GM21390 (cell line): Measurements from ENCODE around the gene TBATA.

Experiments
- ATAC-seq: cut with Tn5 transposase; IDR thresholded peaks from one replicate; pipeline ENCODE4 v1.9.1; 2021; ENCODE audit not compliant: unreplicated experiment

TBATA gene

DNA sequence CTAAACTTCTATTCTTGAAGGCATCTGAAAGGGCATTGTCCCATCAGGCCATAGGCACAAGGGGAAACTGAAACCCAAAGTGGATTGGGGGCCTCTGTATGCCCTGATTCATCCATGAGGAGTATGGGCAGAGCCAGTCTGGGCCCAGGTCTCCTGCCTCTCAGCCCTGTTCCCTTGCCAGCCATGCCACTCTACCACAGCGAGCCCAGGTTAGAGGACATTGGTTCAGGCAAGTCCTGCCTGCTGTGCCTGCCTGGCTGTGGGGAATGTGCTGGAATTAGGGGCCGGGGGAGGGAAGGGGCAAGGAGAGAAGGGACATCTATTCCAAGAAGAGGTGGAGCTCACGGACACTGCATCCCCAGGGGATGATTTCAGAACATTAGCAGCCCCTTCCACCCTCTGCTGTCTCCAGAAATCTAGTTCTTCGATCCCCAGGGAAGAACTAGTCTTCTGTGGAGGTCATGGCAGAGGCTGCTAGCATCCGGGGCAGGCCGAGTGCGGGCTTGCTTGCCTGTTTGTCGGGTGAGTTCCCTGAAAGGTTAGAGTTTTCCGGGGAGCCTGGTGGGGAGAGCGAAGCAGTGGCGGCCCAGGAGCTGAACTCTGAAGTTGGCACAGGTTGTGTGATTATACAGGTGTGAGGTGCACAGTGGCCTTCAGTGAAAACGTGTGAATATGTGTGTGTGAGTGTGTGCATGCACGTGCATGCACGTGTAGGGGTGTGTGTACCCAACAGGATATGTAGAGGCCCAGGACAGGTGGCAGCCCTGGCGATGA lies 37.8 kb downstream of the TBATA start:
- no peak for ATAC-seq

- ATAC-seq, result no peak
These were observed 39.6 kb downstream of the TBATA start for GRCh38 chr10:70745555-70745954.

GRCh38 chr10:70744617-70745143 lies 40.5 kb downstream of the TBATA start:
- ATAC-seq, result no peak

DNA sequence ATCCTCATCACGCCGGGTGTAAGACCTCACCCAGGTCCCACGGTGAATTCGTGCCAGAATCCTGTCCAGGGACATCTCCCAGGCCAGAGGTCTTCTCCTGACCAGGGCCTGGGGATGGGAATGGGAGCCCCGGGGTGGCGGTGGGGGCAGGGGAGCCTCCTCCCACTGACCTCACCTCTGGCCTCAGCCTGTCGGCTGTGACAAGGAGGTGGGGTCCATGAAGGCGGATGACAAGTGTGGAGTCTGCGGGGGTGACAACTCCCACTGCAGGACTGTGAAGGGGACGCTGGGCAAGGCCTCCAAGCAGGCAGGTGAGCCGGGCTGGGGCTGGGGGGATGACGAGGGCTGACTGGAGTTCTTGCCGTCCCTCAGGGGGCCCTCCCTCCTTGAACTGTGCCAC lies 41.3 kb downstream of the TBATA start:
- ATAC-seq, result no peak

- no peak for ATAC-seq
These were observed 41.8 kb downstream of the TBATA start for GRCh38 chr10:70743430-70743788.

DNA sequence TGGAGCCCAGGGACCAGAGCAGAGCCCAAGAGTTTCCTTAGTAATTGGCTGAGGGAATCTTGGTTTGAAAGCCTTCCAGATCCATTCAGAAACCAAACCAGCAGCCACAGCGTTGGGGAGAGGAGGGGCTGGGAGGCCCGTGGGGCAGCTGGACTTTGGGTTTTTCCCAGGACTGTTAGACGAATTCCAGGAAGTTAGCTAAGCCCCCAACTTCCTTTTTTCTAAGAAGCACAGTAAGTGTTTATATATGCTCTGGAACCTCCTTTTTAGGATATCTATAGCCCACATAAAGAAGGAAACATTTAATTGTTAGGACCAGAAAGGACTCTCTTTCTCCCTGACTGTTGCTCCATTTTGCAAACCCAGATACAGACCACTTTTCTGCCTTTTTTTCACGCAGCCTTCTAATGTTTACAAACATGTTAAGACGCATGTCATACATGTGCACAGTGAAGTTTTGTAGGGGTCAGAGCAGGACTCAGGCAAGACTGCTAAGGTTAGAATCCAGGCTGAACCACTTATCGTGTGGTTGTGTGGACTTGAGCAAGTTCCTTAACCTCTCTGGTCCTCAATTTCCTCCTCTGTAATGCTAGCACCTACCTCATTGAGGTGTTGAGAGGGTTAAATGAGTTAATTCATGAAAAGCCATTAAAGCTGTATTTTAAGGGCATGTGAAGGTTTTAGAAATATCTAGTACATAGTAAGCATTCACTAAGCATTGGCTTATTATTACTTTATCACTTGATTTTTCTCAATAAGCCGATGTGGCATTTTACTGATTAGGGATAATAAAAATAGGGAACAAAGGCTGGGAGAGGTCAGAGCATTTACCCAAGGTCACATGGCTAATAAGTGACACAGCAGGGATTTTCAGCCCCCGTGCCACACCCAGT lies 42.4 kb downstream of the TBATA start:
- no peak for ATAC-seq

DNA sequence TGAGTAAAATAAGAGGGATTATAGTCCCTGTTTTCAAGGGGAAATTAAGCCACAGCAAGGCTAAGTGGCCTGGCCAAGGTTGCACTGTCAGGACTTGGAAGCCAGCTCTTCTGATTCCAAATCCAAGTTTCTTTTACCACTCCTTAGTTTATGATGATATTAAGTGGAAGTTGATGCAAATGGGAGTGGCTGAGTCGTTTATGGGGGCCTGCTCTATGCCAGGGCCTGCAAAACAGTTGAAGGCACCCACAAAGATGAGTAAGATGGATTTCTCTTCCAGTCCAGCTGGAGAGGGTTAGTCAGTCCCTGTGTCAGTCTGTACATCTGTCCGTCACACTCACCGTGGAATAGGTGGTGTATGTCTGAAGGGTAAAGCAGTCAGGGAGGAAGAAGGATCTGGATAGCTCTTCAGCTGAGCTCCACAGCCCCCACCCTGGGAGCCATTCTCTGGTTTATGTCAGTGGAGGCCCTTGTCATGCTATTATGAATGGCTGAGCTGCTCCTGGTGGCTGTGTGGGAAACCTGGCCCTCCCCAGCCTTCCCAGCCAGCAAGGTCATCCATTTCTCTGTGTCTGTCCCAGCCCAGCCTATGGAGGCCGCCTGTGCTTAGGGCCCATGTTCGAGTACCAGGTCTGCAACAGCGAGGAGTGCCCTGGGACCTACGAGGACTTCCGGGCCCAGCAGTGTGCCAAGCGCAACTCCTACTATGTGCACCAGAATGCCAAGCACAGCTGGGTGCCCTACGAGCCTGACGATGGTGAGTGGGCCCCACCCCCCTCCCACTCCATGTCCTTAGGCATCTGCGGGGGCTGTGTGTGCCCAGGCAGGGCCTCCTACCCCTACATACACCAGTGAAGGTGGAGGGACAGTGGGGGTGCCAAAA lies 44.5 kb downstream of the TBATA start:
- no peak for ATAC-seq

DNA sequence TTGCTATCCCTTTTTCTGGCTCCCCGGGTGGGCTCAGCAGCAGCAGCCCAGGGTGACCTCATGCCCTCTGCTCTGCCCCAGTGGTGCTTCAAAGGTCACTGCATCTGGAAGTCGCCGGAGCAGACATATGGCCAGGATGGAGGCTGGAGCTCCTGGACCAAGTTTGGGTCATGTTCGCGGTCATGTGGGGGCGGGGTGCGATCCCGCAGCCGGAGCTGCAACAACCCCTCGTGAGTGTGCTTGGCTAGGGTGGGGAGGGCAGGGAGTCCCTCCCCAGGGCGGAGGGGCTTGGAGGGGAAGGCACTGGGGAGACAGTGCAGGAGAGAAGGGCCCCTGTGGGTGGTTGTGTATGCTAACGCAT lies 46.4 kb downstream of the TBATA start:
- no peak for ATAC-seq

DNA sequence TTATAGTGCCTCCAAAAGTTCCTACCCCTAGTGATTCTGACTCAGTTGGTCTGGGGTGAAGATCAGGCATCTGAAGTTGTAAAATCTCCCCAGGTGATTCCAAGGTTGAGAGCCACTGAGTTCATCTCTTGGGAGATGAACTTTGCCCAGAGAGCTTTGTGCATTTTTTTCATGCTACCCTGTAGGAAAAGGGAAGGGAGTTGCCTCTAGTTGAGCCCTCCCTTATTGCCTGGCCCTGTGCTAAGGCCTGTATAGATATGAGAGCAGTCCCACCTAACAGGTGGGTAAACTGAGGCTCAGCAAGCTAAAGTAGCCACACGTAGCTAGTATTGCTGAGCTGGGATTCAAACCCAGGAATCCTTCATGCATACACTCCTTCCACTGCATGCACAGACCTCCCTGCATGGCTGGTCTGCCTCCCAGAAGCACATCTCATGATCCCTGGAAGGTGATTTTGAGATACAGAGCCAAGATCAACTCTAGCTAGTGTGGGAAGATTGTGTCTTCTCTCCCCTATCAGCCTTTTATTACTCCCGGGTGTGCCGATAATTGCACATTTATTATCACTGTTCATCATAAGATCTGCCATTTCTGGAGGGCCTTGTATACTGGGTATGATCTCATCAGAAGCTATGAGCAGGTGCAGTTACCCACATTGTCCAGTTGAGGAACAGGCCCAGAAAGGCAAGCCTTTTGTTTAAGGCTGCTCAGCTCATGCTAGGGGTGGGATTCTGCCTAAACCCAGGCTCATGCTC lies 47.0 kb downstream of the TBATA start:
- no peak for ATAC-seq

DNA sequence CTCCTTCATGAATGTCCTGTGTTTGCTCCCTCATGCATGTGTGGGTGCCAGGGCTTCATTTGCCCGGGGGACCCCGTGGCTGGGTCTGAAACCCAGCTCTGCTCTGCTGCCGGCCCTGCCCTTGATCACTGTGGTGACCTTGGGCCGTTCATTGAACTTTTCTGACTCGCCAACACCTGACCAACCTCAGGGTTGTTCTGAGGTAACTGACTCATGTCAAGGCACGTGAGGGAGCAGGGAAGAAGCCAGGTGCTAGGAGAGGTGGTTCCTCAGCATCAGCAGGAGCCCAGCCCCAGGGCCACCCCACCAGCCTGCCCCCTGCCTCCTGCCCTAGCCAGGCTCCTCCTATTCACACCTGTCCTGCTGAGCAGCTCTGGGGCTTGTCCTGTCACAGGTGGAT lies 47.9 kb downstream of the TBATA start:
- no peak for ATAC-seq

DNA sequence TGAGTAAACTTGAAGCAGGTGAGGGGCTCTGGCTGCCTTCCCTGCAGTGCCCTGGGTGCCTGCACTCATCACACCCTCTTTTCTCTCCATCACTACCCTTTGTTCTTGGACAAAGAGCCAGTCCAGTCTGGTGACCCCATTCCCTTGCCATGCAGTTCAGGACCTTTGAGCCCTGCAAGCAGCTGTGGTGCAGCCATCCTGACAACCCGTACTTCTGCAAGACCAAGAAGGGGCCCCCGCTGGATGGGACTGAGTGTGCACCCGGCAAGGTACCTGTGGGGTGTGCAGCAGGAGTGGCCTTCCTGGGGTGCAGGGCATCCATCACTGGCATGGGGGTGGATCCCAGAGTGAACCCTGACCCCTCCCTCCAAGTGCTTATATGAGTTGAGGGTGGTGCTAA lies 48.7 kb downstream of the TBATA start:
- no peak for ATAC-seq

- ATAC-seq, result no peak
These were observed 50.0 kb downstream of the TBATA start for GRCh38 chr10:70735161-70735560.

DNA sequence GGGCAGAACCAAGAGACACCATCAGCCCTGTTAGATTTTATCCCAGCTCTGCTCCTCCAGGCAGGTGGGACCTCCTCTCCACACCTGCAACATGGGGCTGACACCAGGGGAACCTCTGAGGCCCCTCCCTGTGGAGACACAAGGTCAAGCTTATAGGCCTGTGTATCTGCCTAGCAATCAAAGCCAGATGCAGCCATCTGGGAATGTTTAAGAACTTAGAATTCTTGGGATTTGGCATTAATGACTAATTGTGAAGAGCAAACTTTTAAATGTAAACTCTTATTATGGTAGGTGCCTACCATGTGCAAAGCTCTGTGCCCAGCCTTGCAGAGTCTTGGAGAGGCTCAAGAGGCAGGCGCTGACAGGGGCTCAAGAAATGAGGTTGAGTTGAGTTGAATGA lies 52.1 kb downstream of the TBATA start:
- ATAC-seq, result no peak

GRCh38 chr10:70732569-70732968 lies 52.6 kb downstream of the TBATA start:
- no peak for ATAC-seq

- no peak for ATAC-seq
These were observed 54.2 kb downstream of the TBATA start for GRCh38 chr10:70730955-70731354.

- ATAC-seq, result no peak
These were observed 55.3 kb downstream of the TBATA start for GRCh38 chr10:70729763-70730357.

- no peak for ATAC-seq
These were observed 56.8 kb downstream of the TBATA start for GRCh38 chr10:70728328-70728727.

GRCh38 chr10:70726909-70727495 lies 58.2 kb downstream of the TBATA start:
- ATAC-seq, result no peak

DNA sequence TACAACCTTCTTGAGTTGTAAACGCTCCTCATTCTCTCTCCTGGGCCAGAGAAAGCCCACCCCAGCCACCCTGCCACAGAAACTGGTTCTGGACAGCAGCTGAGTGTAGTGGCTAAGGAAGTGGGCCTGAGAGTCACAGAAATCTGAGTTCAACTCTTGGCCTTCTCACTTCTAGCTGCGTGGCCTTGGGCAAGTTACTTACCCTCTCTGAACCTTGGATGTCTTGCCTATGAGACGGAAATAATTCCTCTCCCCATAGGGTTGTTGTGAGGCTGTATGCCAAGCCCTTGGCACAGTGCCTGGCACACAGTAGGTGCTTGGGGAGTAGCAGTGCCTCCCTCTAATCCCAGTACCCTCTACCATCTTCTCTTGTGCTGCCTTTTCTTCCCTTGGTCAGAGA lies 61.4 kb downstream of the TBATA start:
- ATAC-seq, result no peak
